Choroid plexus epithelial cell (primary cell): ENCODE data around the gene CDCA4.

Experiments
- DNase-seq: peaks from one replicate; pipeline ENCODE4 v3.0.0-alpha.2; 2010; ENCODE audit warnings: low read depth
- H3K4me3 ChIP-seq: 2 replicates; pipeline ENCODE4 v1.5.1; 2011; ENCODE audit warnings: low read depth, mild to moderate bottlenecking, control low read depth, low read length, moderate library complexity
- CTCF ChIP-seq: conservative IDR thresholded peaks from 2 replicates; pipeline ENCODE4 v1.5.1; 2011; ENCODE audit warnings: low read depth, mild to moderate bottlenecking, control low read depth, inconsistent platforms, low read length, moderate library complexity

Gene CDCA4

GRCh38 chr14:105050551-105050897 is 29.6 kb upstream of the CDCA4 start:
- H3K4me3 ChIP-seq, result no peak overlapping the region
- no peak for TF ChIP-seq CTCF
- DNase-seq, result peak; percentile 67

GRCh38 chr14:105049753-105050550 is 29.1 kb upstream of the CDCA4 start:
- no peak for TF ChIP-seq CTCF
- DNase-seq, result no peak
- H3K4me3 ChIP-seq, result no peak overlapping the region

- DNase-seq, result no peak
- TF ChIP-seq CTCF, result no peak
- H3K4me3 ChIP-seq, result no peak overlapping the region
Observed at GRCh38 chr14:105047283-105048016, 26.6 kb upstream of the CDCA4 start.

GRCh38 chr14:105046891-105047282 is 26.0 kb upstream of the CDCA4 start:
- no peak overlapping the region for H3K4me3 ChIP-seq
- DNase-seq, result no peak
- no peak for TF ChIP-seq CTCF

- peak; percentile 87 for TF ChIP-seq CTCF
- peak; percentile 82 for DNase-seq
- no peak overlapping the region for H3K4me3 ChIP-seq
Observed at GRCh38 chr14:105045710-105046326, 24.9 kb upstream of the CDCA4 start.

GRCh38 chr14:105043641-105044040 is 22.8 kb upstream of the CDCA4 start:
- TF ChIP-seq CTCF, result no peak
- H3K4me3 ChIP-seq, result no peak overlapping the region

GRCh38 chr14:105042813-105043212 is 21.9 kb upstream of the CDCA4 start:
- DNase-seq, result no peak
- H3K4me3 ChIP-seq, result no peak overlapping the region
- no peak for TF ChIP-seq CTCF

More at GRCh38 chr14:105043641-105044040, 22.8 kb upstream of the CDCA4 start:
- no peak for DNase-seq
